Measurements from ENCODE around the gene CETN2.

DNA sequence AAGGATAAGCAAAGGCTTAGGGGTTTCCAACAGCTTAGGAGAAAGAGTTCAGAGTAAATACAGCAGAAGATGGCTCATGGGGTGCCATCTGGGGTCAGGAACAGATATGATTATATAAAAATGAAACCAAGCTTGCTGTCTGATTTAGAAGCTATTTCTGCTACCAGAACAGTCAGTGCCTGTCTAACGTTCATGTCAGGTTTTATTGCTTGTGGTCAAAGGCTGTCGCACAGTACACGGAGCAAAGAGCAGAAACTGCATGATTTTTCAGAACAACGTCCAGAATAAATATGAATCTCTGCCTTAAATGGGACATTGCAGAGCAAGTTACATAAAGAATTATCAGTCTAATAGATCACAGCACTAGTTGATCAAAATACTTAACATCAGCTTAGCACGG, 17.4 kb downstream of the CETN2 start:
- TF ChIP-seq, protein P1, sequence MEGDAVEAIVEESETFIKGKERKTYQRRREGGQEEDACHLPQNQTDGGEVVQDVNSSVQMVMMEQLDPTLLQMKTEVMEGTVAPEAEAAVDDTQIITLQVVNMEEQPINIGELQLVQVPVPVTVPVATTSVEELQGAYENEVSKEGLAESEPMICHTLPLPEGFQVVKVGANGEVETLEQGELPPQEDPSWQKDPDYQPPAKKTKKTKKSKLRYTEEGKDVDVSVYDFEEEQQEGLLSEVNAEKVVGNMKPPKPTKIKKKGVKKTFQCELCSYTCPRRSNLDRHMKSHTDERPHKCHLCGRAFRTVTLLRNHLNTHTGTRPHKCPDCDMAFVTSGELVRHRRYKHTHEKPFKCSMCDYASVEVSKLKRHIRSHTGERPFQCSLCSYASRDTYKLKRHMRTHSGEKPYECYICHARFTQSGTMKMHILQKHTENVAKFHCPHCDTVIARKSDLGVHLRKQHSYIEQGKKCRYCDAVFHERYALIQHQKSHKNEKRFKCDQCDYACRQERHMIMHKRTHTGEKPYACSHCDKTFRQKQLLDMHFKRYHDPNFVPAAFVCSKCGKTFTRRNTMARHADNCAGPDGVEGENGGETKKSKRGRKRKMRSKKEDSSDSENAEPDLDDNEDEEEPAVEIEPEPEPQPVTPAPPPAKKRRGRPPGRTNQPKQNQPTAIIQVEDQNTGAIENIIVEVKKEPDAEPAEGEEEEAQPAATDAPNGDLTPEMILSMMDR (IDR thresholded peaks at IDR 0.05) = no peak
- no peak for TF ChIP-seq POLR2A (IDR thresholded peaks at IDR 0.05)

Measured in right lobe of liver (tissue), 4 donors.